HFF-Myc (cell line): ENCODE measurements around the gene FAM181A.

Experiments used
- DNase-seq: peaks from one replicate; pipeline ENCODE4 v3.0.0-alpha.2; 2011; ENCODE audit warnings: low read depth; ENCODE audit errors: extremely low read depth
- H3K4me3 ChIP-seq: replicated peaks from 2 replicates; pipeline ENCODE4 v1.5.1; 2011; ENCODE audit warnings: low read depth, mild to moderate bottlenecking, control low read depth, low read length
- TF ChIP-seq, protein P1 (sequence below): IDR thresholded peaks from 2 replicates; pipeline ENCODE4 v1.5.1; 2012; ENCODE audit warnings: mild to moderate bottlenecking, low read depth, low read length, control low read depth; ENCODE audit errors: missing control alignments

The FAM181A gene

DNA sequence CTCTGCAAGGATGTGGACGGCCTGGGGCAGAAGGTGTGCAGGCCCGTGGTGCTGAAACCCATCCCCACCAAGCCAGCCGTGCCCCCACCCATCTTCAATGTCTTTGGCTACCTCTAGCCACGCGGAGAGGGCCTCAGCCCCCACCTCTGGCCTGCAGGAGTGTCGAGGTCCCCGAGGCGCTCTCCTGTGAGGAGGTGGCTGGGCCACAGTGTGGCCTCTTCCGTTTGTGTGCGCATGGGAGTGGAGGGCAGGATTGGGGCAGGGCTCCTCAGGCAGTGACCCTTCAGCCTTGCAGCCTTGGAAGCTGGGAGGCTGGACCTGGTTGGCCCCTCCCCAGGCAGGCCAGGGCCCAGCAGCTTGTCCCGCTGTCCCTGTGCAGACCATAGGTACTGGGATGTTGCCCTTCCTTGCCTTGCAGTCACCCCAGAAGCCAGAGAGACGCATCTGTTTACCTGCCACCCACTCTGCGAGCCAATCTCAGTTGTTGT is 1.9 kb downstream of the FAM181A start:
- DNase-seq: no peak
- no peak overlapping the region for H3K4me3 ChIP-seq
- TF ChIP-seq, protein P1, sequence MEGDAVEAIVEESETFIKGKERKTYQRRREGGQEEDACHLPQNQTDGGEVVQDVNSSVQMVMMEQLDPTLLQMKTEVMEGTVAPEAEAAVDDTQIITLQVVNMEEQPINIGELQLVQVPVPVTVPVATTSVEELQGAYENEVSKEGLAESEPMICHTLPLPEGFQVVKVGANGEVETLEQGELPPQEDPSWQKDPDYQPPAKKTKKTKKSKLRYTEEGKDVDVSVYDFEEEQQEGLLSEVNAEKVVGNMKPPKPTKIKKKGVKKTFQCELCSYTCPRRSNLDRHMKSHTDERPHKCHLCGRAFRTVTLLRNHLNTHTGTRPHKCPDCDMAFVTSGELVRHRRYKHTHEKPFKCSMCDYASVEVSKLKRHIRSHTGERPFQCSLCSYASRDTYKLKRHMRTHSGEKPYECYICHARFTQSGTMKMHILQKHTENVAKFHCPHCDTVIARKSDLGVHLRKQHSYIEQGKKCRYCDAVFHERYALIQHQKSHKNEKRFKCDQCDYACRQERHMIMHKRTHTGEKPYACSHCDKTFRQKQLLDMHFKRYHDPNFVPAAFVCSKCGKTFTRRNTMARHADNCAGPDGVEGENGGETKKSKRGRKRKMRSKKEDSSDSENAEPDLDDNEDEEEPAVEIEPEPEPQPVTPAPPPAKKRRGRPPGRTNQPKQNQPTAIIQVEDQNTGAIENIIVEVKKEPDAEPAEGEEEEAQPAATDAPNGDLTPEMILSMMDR: no peak

DNA sequence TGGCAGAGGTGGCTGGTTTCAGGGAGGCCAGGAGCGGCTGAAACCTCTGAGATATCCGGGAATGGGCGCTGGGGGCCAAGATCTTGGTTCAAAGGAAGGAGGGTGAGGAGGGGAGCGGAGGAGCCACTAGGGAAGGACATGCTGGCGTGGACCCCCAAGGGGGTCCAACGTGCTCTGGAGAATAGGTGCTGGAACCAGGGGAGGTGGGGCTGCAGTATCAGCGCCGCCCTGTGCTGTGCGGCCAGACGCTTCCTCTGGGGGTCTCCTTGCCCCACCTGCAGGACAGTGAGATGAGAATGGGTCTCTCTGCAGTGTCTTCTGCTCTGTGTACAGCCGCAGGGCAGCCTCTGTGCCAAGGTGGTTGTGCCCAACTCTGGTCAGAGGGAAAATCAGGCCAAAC is 2.5 kb downstream of the FAM181A start:
- DNase-seq: no peak
- H3K4me3 ChIP-seq: no peak overlapping the region
- TF ChIP-seq, protein P1: no peak

- TF ChIP-seq, protein P1: no peak
- no peak overlapping the region for H3K4me3 ChIP-seq
- no peak for DNase-seq
Observed at GRCh38 chr14:93930296-93930988, 3.3 kb downstream of the FAM181A start.

- TF ChIP-seq, protein P1: no peak
- no peak for DNase-seq
- no peak overlapping the region for H3K4me3 ChIP-seq
Observed at GRCh38 chr14:93930989-93931307, 3.8 kb downstream of the FAM181A start.

DNA sequence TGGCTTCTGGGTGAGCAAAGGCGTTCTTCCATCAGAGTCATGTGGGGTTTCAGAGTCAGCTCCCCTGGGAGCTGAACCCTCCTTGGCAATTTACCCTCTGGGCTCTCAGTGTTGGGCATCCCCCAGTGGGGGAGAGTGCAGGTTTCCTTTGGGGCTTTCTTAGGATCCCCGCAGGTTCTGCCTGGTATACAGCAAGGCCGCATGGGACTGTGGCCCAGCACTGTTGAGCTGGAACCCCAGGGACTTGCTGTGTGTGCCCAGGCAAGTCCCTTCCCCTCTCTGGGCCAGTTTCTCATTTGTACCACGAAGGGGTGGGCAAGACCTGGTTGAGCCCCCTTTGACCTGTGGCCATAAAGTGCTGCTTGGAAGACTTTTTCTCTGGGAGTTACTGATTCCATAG is 5.5 kb downstream of the FAM181A start:
- DNase-seq: no peak
- TF ChIP-seq, protein P1: no peak
- no peak overlapping the region for H3K4me3 ChIP-seq

DNA sequence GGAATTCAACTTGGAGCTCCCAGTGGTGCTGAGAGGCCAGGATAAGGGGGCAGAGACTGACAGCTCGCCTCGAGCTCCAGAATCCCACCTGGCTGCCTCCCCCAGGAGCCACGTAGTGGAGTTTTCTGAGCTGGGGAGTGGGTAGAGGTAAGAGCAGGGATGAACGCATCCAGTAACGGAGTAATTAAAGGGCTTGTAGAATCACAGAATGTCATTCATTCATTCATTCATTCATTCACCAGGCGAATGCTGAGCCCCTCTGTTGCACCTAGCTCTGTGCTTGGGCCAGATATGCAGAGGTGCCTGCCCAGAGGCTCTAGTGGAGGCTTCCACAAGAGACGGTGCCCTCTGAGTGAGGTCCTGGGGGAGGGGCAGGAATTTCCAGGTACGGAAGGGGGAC is 8.1 kb downstream of the FAM181A start:
- TF ChIP-seq, protein P1: no peak
- H3K4me3 ChIP-seq: no peak overlapping the region

DNA sequence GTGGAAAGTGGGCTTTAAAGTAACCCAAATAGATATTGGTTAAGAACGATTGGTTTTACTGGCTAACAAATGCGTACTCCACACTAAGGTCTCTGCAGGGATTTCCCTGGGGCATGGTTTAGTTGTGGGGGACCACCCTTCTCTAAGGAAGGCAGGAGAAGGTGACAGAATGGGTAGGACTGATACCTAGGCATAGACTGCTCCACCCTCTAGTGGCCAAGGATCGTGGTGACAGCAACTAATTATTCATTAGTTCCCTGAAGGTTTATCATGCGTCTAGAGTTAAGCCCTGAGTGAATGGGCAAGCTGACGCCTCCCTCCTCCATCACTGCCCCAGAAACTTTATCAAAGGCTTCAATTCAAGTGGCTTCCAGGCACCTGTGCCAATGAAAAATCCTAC is 9.1 kb downstream of the FAM181A start:
- no peak overlapping the region for H3K4me3 ChIP-seq
- TF ChIP-seq, protein P1: peak; percentile 45
- DNase-seq: no peak

More for the DNA sequence above, 8.1 kb downstream of the FAM181A start:
- no peak for DNase-seq
